Pancreas (tissue), 10 donors: Measurements from ENCODE around the gene RYR3. TPM values are rescaled to one million over a fixed set of nuclear protein-coding genes. Genes with fewer than 3 reads are reported as not detected.
"Not testable (repeated sequence)": the region's sequence is repeated elsewhere in the genome, so short reads cannot be mapped to it uniquely, and the experiment has no call there.

Experiments used
- ATAC-seq, 4 donors: fragments of 200-7000 bp; cut with Tn5 transposase; one replicate each; pipeline versions ENCODE4 v1.8.0 to v1.9.1; 2020; ENCODE audit warnings: mild to moderate bottlenecking in 4 of 4, moderate library complexity in 4 of 4
- DNase-seq, 6 donors: peaks; one replicate each; pipeline ENCODE4 v3.0.0-alpha.2; 2020
- FAIRE-seq: peaks from 2 replicates; lab custom pipeline; 2012; peaks lifted over from hg19 to GRCh38; lab: Jason Lieb, UNC
- H3K27ac ChIP-seq, 4 donors: fragments of 200-600 bp; sonication (generic); 1 replicate in 3 of 4; 2 replicates in 1 of 4; pipeline versions ENCODE4 v1.5.0 to v1.8.0; 2020
- H3K27me3 ChIP-seq, 4 donors: fragments of 200-600 bp; one replicate each; pipeline ENCODE4 v1.8.0; 2021
- H3K36me3 ChIP-seq, 3 donors: fragments of 200-600 bp; sonication (generic) in 1 of 3; one replicate each; pipeline versions ENCODE4 v1.5.0 to v1.8.0; 2020 to 2021
- H3K4me1 ChIP-seq, 3 donors: fragments of 200-600 bp; one replicate each; pipeline ENCODE4 v1.8.0; 2021
- H3K4me3 ChIP-seq, 4 donors: fragments of 200-600 bp; sonication (generic) in 2 of 4; one replicate each; pipeline versions ENCODE4 v1.5.0 to v1.8.0; 2020 to 2021
- H3K9me3 ChIP-seq, 4 donors: fragments of 200-600 bp; one replicate each; pipeline ENCODE4 v1.8.0; 2021
- WGBS, 2 donors: extraction: QIAGEN DNeasy Blood & Tissue Kit; methylation state at CpG; one replicate each; pipeline ENCODE4 v1.1.7; 2013; 5-methylcytosine and 5-hydroxymethylcytosine counted together
- intact Hi-C, 3 donors: fragments of 100-400 bp; cut with DNase I; formaldehyde crosslinking; loops; one replicate each; pipeline versions ENCODE4 v1.11.1 to v1.14.2; 2022
- polyA plus RNA-seq, 2 donors: library from polyadenylated mRNA; stranded (reverse); fragments of 200-250 nt; gene quantifications; one replicate each; pipeline ENCODE4 v1.2.3, GENCODE V29; 2013
- total RNA-seq, 6 donors: library from RNA; stranded (reverse); fragmentation: NEBNext Ultra II Directional in 4 of 6; extraction: Animal tissue kit (Norgen Biotek cat#: 25700) in 4 of 6; gene quantifications; one replicate each; pipeline versions ENCODE4 v1.2.1 to v1.2.4, GENCODE V29; 2021 to 2023
- TF ChIP-seq, protein P1 (sequence below), 4 donors: fragments of 200-600 bp; sonication (generic) in 3 of 4; IDR thresholded peaks; one replicate each; pipeline versions ENCODE4 v1.5.0 to v1.8.0; 2021; ENCODE audit warnings: antibody characterized with exemption in 4 of 4
- donor health status: healthy with polysubstance abuse.
- donor health status: DM: no; HTN: no; CAD: no; lungs with moderate emphysema.
- donor health status: DM: no; HTN: no; CAD: no.
- donor health status: control.
- donor health status: control.
- donor health status: Bipolar disorder and iron deficiency.
- donor health status: DM: yes; HTN: yes; CAD: no.
- donor health status: DM: no; HTN: no; CAD: no.
- donor health status: DM: no; HTN: no; CAD: no.
- donor health status: DM: yes; HTN: yes; CAD: no.

RYR3 gene
- total and polyA plus RNA-seq, 8 donors = 0.03 to 0.52 (median 0.13) TPM

- Histone ChIP-seq H3K9me3 (no peaks in the 10 kb centered on the region), H3K27me3 (peaks cover 0 to 6% (median 0%) of the 10 kb centered on the region in 4 donors), H3K36me3 (no peaks in the 10 kb centered on the region), H3K27ac (no peak overlapping the region), H3K4me1 (no peaks in the 10 kb centered on the region), H3K4me3 (no peak overlapping the region)
- DNase-seq = no peak
- 48 to 76% methylated on average over 5 of the region's 5 CpGs for WGBS, 2 donors
- no peak for FAIRE-seq
- no peak for ATAC-seq
- intact Hi-C loops = no loop called here
- TF ChIP-seq, protein P1, sequence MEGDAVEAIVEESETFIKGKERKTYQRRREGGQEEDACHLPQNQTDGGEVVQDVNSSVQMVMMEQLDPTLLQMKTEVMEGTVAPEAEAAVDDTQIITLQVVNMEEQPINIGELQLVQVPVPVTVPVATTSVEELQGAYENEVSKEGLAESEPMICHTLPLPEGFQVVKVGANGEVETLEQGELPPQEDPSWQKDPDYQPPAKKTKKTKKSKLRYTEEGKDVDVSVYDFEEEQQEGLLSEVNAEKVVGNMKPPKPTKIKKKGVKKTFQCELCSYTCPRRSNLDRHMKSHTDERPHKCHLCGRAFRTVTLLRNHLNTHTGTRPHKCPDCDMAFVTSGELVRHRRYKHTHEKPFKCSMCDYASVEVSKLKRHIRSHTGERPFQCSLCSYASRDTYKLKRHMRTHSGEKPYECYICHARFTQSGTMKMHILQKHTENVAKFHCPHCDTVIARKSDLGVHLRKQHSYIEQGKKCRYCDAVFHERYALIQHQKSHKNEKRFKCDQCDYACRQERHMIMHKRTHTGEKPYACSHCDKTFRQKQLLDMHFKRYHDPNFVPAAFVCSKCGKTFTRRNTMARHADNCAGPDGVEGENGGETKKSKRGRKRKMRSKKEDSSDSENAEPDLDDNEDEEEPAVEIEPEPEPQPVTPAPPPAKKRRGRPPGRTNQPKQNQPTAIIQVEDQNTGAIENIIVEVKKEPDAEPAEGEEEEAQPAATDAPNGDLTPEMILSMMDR (IDR thresholded peaks at IDR 0.05) = no peak
Measured at GRCh38 chr15:33592864-33593263, 282.1 kb downstream of the RYR3 start.

DNA sequence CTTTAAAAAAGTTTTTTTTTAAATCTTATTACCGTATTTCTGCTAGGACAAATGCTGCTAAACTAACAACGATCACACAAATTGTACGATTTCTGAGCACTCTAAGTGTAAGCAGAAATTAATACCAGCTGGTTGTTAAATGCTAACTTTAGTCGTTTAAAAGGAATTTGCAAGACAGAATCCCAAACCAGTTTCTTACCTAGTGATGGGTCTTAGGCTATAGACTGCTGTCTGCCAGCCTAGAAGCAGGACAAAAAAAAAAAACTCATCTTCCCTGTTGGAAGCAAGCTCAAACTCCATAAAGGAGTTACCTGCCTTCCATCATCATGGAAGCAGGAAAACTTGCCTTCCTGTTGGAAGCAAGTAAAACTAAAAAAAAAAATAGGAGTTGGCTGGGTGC, 287.6 kb downstream of the RYR3 start:
- WGBS, 2 donors = 49 to 59% methylated on average over 4 of the region's 4 CpGs
- H3K27ac ChIP-seq, intact Hi-C loops, H3K4me3 ChIP-seq, H3K9me3 ChIP-seq, H3K36me3 ChIP-seq, ATAC-seq, DNase-seq, H3K27me3 ChIP-seq, FAIRE-seq, H3K4me1 ChIP-seq: not testable (repeated sequence)

DNA sequence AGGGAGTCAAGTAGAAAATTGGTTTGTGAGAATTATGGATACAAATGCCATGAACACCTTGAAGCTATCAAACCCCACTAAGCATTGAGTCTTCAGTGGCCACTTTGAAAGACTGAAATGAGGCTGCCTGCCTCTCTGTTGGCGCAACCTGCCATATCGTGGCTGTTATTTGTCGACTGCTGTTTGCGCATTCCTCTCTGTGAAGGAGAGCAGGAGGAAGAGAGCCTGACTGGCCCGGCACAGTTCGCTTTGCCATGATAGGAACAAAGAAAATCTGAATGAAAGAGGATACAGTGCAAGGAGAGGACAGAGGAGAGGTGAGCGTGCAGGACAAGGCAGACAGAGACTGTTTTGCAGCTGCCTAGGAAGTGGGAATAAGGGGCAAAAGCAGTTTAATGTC, 289.4 kb downstream of the RYR3 start:
- ATAC-seq (no peak), FAIRE-seq (no peak), DNase-seq (no peak)
- WGBS, 2 donors = 27 to 29% methylated on average over 7 of the region's 7 CpGs
- no peak overlapping the region for H3K4me3 ChIP-seq
- peaks cover 0 to 7% (median 0%) of the 10 kb centered on the region in 4 donors for H3K27me3 ChIP-seq
- TF ChIP-seq, protein P1 (IDR thresholded peaks at IDR 0.05) = no peak
- no peak overlapping the region for H3K27ac ChIP-seq
- intact Hi-C loops = no loop called here
- no peaks in the 10 kb centered on the region for H3K36me3 ChIP-seq
- H3K4me1 ChIP-seq = no peaks in the 10 kb centered on the region
- H3K9me3 ChIP-seq = no peaks in the 10 kb centered on the region

- Histone ChIP-seq H3K36me3 (no peaks in the 10 kb centered on the region), H3K27me3 (peaks cover 0 to 4% (median 0%) of the 10 kb centered on the region in 4 donors), H3K9me3 (no peaks in the 10 kb centered on the region), H3K27ac (no peak overlapping the region), H3K4me3 (no peak overlapping the region), H3K4me1 (no peaks in the 10 kb centered on the region)
- no peak for ATAC-seq
- intact Hi-C loops = no loop called here
- WGBS, 2 donors = 49 to 71% methylated on average over 4 of the region's 4 CpGs
- FAIRE-seq = no peak
- TF ChIP-seq, protein P1 (IDR thresholded peaks at IDR 0.05) = no peak
- no peak for DNase-seq
Measured at GRCh38 chr15:33601461-33601860, 290.7 kb downstream of the RYR3 start.

DNA sequence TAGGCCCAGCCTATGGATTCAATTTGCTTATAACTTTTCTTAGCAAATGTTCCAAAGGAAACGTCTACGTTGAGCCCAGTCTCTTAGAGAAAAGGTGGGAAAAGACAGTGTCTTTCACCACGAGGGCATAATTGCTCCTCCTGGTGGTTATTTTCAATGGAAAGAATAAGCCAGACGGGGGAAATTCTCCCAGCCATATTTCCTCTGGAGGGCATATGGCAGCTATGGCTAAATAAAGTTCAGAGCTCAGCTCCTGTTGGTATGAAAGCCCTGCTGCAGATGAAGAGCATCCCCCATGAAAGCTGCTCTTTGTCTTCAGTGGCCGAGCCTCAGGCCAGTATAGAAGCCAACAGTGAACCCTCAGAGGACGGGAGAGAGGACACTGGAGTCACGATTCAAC, 297.9 kb downstream of the RYR3 start:
- WGBS, 2 donors = 35 to 44% methylated on average over 7 of the region's 7 CpGs
- TF ChIP-seq, protein P1 (IDR thresholded peaks at IDR 0.05) = no peak
- DNase-seq = no peak
- Histone ChIP-seq H3K9me3 (no peaks in the 10 kb centered on the region), H3K4me1 (no peaks in the 10 kb centered on the region), H3K36me3 (no peaks in the 10 kb centered on the region), H3K27ac (no peak overlapping the region), H3K4me3 (no peak overlapping the region), H3K27me3 (peaks cover 0 to 2% (median 0%) of the 10 kb centered on the region in 4 donors)
- ATAC-seq = no peak
- intact Hi-C loops = no loop called here
- FAIRE-seq = no peak
